ENCODE data around the gene GFM1.

The GFM1 gene

GRCh38 chr3:158731938-158732855, 87.9 kb downstream of the GFM1 start, which contains the start of gene RARRES1:
RARRES1 (minus strand) TSS chr3:158732457; CDS start chr3:158732415, 42 bp downstream.
- TF ChIP-seq NFRKB (IDR thresholded peaks at IDR 0.05), result no peak
- no peak for TF ChIP-seq BHLHE40 (IDR thresholded peaks at IDR 0.05; ENCODE audit: borderline replicate concordance)
- TF ChIP-seq TARDBP (IDR thresholded peaks at IDR 0.05), result no peak
- TF ChIP-seq CTBP1 (IDR thresholded peaks at IDR 0.05; ENCODE audit: borderline replicate concordance), result no peak
- no peak for TF ChIP-seq L3MBTL2 (conservative IDR thresholded peaks at IDR 0.05)
- no peak for TF ChIP-seq FOXA1 (IDR thresholded peaks at IDR 0.05)
- TF ChIP-seq SP1 (IDR thresholded peaks at IDR 0.05), result no peak
- POLR2A ChIA-PET, result no interaction called here
- no peak for DNase-seq (ENCODE audit: extremely low spot score)
- CTCF ChIA-PET, result no interaction called here

DNA sequence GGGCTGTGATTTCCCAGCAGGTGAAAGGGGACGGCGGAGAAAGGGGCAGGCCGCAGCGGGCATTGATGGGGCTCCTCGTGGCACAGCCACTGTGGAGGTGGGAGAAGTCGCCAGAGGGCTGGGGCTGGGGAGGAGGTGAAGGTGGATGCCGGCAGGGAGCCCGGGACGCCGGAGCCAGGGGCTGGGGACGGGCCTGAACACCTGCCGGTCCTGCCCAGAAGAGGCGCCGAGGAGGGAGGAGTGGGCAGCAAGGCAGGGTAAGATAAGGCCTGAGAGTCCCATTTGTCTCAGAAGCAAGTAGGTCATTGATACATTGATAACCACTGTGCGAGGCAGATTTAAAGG, 88.5 kb downstream of the GFM1 start:
- POLR2A ChIA-PET, result no interaction called here
- CTCF ChIA-PET, result no interaction called here
- DNase-seq (ENCODE audit: extremely low spot score), result no peak
- TF ChIP-seq HDGF (IDR thresholded peaks at IDR 0.05; ENCODE audit: borderline replicate concordance), result no peak
- no peak for TF ChIP-seq FOXM1 (IDR thresholded peaks at IDR 0.05; ENCODE audit: borderline replicate concordance)
- TF ChIP-seq ZNF384 (IDR thresholded peaks at IDR 0.05), result no peak
- TF ChIP-seq NFRKB (IDR thresholded peaks at IDR 0.05), result no peak
- TF ChIP-seq L3MBTL2 (conservative IDR thresholded peaks at IDR 0.05), result no peak
- no peak for TF ChIP-seq TARDBP (IDR thresholded peaks at IDR 0.05)
- TF ChIP-seq SUZ12 (IDR thresholded peaks at IDR 0.05), result no peak
- TF ChIP-seq LEF1 (IDR thresholded peaks at IDR 0.05; ENCODE audit: borderline replicate concordance), result no peak
- no peak for TF ChIP-seq ELF4 (IDR thresholded peaks at IDR 0.05)

DNA sequence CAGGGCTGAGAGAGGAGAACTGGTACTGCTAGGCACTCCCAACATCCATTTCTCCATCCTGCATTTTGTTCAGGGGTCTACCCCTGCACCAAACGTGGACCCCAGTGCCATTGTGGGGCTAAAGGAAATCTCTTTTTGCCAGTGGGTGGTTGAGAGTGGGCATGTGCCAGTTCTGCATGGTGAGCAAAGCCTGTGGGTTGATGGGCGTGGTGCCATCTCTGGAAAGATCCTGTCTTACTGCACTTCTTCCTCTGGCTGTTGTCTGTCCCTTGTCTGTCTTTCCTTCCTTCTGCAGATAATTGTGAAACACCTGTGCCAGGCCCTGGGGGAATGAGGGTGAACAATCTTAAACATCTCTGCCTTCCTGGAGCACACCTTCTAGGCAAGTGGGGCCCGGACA, 89.3 kb downstream of the GFM1 start:
- TF ChIP-seq FOXK2 (IDR thresholded peaks at IDR 0.05) (no peak), FOXM1 (IDR thresholded peaks at IDR 0.05; ENCODE audit: borderline replicate concordance) (no peak), TARDBP (IDR thresholded peaks at IDR 0.05) (no peak), SP1 (IDR thresholded peaks at IDR 0.05) (no peak), LEF1 (IDR thresholded peaks at IDR 0.05; ENCODE audit: borderline replicate concordance) (no peak)
- TF ChIP-seq, protein P1, sequence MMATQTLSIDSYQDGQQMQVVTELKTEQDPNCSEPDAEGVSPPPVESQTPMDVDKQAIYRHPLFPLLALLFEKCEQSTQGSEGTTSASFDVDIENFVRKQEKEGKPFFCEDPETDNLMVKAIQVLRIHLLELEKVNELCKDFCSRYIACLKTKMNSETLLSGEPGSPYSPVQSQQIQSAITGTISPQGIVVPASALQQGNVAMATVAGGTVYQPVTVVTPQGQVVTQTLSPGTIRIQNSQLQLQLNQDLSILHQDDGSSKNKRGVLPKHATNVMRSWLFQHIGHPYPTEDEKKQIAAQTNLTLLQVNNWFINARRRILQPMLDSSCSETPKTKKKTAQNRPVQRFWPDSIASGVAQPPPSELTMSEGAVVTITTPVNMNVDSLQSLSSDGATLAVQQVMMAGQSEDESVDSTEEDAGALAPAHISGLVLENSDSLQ (IDR thresholded peaks at IDR 0.05), result no peak
- ChIA-PET POLR2A (no interaction called here), CTCF (no interaction called here)
- no peak for DNase-seq (ENCODE audit: extremely low spot score)

DNA sequence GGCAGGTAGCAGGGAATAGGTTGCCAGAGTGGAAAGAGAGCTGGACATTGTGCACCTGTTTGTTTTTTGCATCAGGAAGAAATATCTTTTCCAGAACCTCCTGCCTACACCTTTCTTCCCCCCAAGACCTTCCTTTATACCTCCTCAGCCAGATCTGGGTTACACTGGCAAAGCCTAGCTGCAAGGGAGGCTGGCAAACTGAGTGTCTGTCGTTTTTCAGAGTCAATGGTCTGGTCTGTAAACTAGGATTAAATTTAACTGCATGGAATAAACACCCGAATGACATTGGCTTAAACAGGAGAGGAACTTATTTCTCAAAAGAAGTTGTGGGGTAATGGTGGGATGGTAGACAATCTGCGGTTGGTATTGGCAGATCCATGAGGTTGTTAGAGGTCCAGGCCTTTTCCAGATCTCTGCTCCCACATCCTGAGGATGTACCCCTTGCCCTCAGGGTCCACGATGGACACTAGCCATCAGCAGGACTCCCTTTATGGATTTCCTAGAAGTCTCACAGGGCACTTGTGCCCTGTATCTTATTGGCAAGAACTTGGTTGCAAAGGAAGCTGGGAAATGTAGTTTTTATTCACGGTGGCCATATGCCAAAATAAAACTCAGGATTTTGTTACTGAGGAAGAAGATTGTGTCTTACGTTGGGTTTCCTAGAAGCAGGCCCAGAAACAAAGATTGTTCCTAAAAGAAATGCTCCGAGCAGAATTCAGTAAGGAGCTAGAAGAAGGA, 91.1 kb downstream of the GFM1 start:
- ChIA-PET CTCF (interaction anchor here (1.7 kb wide), 1 partner anchor 8 kb away, joined by 6 read pairs; no protein-coding TSS in a partner anchor), POLR2A (no interaction called here)
- DNase-seq (ENCODE audit: extremely low spot score), result no peak
- TF ChIP-seq BHLHE40 (IDR thresholded peaks at IDR 0.05; ENCODE audit: borderline replicate concordance), result no peak
- TF ChIP-seq SP1 (IDR thresholded peaks at IDR 0.05), result no peak
- no peak for TF ChIP-seq ELF4 (IDR thresholded peaks at IDR 0.05)
- TF ChIP-seq L3MBTL2 (conservative IDR thresholded peaks at IDR 0.05), result no peak
- TF ChIP-seq HDGF (IDR thresholded peaks at IDR 0.05; ENCODE audit: borderline replicate concordance), result no peak
- no peak for TF ChIP-seq TARDBP (IDR thresholded peaks at IDR 0.05)
- no peak for TF ChIP-seq NFRKB (IDR thresholded peaks at IDR 0.05)
- no peak for TF ChIP-seq LEF1 (IDR thresholded peaks at IDR 0.05; ENCODE audit: borderline replicate concordance)

DNA sequence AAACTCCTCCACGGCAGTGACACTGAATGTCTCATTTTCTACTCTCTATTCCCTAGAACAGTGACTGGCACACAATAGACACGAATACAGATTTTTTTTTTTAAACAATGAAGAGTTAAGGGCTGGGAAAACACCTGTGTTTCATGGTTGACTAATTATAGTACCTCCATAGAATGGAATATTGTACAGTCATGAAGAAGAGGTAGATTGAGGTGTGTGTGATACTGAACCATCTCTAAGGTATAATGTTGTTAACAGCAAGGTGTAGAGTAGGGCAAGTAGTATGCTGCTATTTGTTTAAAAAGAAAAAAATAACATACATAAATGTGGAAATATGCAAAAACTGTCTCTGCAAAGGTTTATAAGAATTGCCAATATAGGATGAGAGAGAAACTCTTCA, 93.1 kb downstream of the GFM1 start:
- TF ChIP-seq L3MBTL2 (conservative IDR thresholded peaks at IDR 0.05) (no peak), SP1 (IDR thresholded peaks at IDR 0.05) (no peak), FOXK2 (IDR thresholded peaks at IDR 0.05) (no peak), HDGF (IDR thresholded peaks at IDR 0.05; ENCODE audit: borderline replicate concordance) (no peak), ARNT (IDR thresholded peaks at IDR 0.05) (no peak), CTBP1 (IDR thresholded peaks at IDR 0.05; ENCODE audit: borderline replicate concordance) (no peak), FOXM1 (IDR thresholded peaks at IDR 0.05; ENCODE audit: borderline replicate concordance) (no peak), SUZ12 (IDR thresholded peaks at IDR 0.05) (no peak), ELF4 (IDR thresholded peaks at IDR 0.05) (no peak)
- DNase-seq (ENCODE audit: extremely low spot score), result no peak
- CTCF ChIA-PET, result no interaction called here
- POLR2A ChIA-PET, result no interaction called here

- TF ChIP-seq SUZ12 (IDR thresholded peaks at IDR 0.05) (no peak), BHLHE40 (IDR thresholded peaks at IDR 0.05; ENCODE audit: borderline replicate concordance) (no peak), HDGF (IDR thresholded peaks at IDR 0.05; ENCODE audit: borderline replicate concordance) (no peak), LEF1 (IDR thresholded peaks at IDR 0.05; ENCODE audit: borderline replicate concordance) (no peak), SP1 (IDR thresholded peaks at IDR 0.05) (no peak), CTBP1 (IDR thresholded peaks at IDR 0.05; ENCODE audit: borderline replicate concordance) (no peak)
- TF ChIP-seq, protein P1 (IDR thresholded peaks at IDR 0.05), result no peak
- ChIA-PET CTCF (no interaction called here), POLR2A (no interaction called here)
- no peak for DNase-seq (ENCODE audit: extremely low spot score)
These were observed 93.8 kb downstream of the GFM1 start for GRCh38 chr3:158737976-158738615.

All from HEK293T (cell line).